Activated gamma-delta T cell treated with Interleukin-2 at 50 U/mL for 16 hours (primary cell): ENCODE measurements around the gene SERTAD4.
"Not testable (repeated sequence)": the region's sequence is repeated elsewhere in the genome, so short reads cannot be mapped to it uniquely, and the experiment has no call there.

Experiments
- DNase-seq: peaks from one replicate; pipeline ENCODE4 v3.0.0-alpha.2; 2020

The SERTAD4 gene

GRCh38 chr1:210262167-210262896 is 29.7 kb downstream of the SERTAD4 start:
- DNase-seq, result no peak

GRCh38 chr1:210262897-210263272 is 30.3 kb downstream of the SERTAD4 start:
- DNase-seq, result no peak

- no peak for DNase-seq
These were observed 31.4 kb downstream of the SERTAD4 start for GRCh38 chr1:210263963-210264362.

- no peak for DNase-seq
These were observed 32.1 kb downstream of the SERTAD4 start for GRCh38 chr1:210264496-210265380.

- DNase-seq, result not testable (repeated sequence)
These were observed 32.9 kb downstream of the SERTAD4 start for GRCh38 chr1:210265392-210265955.

- no peak for DNase-seq
These were observed 37.4 kb downstream of the SERTAD4 start for GRCh38 chr1:210269981-210270380.

- no peak for DNase-seq
These were observed 40.1 kb downstream of the SERTAD4 start for GRCh38 chr1:210272666-210273065.

- DNase-seq, result no peak
These were observed 47.6 kb downstream of the SERTAD4 start for GRCh38 chr1:210280221-210280620.

- no peak for DNase-seq
These were observed 55.5 kb downstream of the SERTAD4 start for GRCh38 chr1:210288116-210288515.

- no peak for DNase-seq
These were observed 56.7 kb downstream of the SERTAD4 start for GRCh38 chr1:210289248-210289647.

- no peak for DNase-seq
These were observed 58.6 kb downstream of the SERTAD4 start for GRCh38 chr1:210291081-210291764.

GRCh38 chr1:210291786-210292230 is 59.2 kb downstream of the SERTAD4 start:
- no peak for DNase-seq

GRCh38 chr1:210292231-210292871 is 59.8 kb downstream of the SERTAD4 start:
- peak; percentile 11 for DNase-seq

GRCh38 chr1:210293171-210293607 is 60.6 kb downstream of the SERTAD4 start:
- no peak for DNase-seq

GRCh38 chr1:210294999-210295745 is 62.6 kb downstream of the SERTAD4 start:
- DNase-seq, result no peak
